Stimulated activated CD8-positive, alpha-beta memory T cell treated with anti-CD3 and anti-CD28 coated beads, Interleukin-15, amount 100 ng/mL, for 4 hours (primary cell): Measurements from ENCODE around the gene ARHGEF17.

Source experiments
- DNase-seq, 2 donors: peaks; one replicate each; pipeline ENCODE4 v3.0.0-alpha.2; 2020; ENCODE audit warnings: low read depth in 2 of 2

The ARHGEF17 gene

DNA sequence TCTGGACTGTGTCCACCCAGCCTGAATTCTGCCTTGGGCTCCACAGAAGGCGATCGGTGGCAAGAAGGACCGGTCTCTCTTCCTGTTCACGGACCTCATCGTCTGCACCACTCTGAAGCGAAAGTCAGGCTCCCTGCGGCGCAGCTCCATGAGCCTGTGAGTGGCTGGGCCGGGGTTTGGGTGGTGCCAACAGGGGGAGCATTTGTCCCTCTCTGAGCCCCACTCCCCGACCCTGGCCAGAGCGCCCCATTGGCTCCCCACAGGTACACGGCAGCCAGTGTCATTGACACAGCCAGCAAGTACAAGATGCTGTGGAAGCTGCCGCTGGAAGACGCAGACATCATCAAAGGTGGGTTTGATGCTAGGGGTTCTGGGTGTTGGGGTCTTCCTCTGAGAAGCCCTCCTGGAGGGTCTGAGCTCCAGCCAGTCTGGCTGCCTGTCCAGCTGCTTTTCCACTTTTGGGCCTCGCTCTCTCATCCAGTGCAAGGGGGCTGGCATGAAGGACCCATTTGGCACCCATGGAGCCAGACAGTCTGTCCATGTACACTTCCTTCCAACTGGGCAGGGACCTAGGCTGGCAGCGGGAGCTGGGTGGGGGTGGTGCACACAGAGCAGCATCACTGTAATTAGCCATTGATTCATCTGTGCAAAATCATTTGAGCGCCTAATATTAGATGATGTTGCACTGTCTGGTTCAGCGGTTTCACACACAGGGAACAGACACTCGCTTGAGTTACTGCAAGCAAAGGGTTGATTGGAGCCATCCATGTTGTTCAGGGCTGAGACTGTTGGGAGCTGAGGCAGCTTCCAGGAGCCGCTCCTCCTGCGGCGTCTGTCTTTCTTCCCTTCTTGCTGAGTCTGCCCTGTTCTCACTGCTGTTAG is 49.1 kb downstream of the ARHGEF17 start:
- no peak for DNase-seq

DNA sequence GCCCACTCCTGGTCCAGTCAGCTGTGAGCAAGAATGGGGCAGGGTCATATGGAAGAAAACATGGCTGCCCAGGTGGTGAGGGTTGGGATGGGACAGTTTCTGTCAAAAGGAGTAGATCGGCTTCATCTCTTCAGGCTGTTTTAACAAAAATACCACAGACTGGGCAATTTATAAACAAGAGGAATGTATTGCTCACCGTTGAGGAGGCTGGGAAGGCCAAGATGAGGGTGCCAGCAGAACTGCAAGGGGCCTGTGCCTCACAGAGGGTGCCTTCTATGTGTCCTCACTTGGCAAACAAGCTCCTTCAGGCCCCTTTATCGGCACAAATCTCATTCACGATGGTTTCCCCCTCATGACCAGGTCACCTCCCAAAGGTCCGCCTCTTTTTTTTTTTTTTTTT is 50.0 kb downstream of the ARHGEF17 start:
- no peak for DNase-seq

DNA sequence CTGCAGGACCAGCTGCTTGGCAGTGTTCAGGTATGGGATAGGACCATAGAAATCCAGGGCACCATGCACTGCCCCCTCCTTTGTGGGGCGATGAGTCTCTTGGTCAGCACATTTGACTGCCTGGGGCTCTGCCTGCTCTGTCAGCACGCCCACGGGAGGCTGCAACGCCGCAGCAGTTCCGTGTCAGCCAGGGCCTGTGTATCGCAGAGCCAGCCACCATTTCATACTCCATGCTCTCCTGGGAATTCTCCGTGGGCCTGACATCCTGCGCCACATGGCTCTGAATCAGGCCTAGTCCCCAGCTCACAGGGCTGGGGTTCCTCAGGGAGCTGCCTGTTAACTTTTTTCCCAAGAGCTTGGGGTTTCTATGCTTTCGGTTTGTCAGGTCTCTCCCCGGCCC is 51.3 kb downstream of the ARHGEF17 start:
- DNase-seq: no peak

DNA sequence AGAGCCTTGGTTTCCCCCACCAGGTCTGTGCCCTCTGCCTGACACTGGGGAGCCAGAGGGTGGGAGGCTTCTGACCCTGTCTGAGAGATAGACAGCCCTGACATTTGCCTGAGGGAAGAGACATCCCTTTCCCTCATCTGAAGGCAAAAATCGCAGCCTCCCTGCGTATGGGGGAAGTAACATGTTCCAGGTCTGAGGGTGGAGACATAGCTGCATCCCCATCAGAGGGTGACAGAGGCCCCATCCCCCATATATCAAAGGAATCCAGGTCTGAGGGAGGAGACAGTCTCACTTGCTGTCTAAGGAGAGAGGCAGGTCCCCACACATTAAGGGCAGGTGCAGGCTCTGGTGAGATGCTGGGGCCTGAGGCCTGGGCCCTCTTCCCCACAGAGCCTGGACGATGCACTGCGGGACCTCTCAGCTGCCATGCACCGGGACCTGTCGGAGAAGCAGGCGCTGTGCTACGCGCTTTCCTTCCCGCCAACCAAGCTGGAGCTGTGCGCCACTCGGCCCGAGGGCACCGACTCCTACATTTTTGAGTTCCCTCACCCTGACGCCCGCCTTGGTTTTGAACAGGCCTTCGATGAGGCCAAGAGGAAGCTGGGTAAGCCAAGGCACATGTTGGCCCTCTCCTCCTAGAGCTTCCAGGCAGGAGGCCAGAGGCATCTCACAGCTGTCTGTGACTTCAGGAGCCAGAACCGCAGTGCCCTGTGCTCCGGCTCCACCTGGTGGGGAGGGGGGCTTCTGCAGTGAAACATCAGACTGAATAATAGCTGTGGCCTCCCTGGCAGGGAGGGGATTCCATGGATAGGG is 52.1 kb downstream of the ARHGEF17 start:
- no peak for DNase-seq

DNA sequence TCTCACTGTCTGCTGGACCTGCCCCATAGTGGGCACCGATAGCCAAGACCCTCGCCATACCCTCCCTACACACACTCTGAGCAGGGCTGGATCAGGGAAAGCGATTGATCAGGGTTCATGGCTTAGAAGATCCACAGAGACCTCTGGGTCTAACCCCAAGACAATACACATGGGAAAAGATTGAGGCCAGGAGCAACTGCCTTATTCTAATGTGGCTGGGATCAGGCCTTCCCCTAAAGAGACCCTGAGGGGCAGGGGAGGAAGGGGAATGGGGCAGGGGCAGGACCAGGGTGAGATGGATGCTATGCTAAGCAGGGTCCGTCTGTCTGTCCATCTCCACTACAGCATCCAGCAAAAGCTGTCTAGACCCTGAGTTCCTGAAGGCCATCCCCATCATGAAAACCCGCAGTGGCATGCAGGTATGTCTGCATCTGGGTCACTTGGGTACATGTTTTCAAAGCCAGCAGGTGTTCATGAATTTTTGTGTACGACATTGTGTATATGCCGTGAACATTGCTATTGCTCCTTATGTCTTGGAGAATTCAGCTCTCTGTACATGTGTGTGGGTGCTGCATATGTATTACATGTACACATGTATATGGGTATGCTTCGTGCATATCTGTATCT is 52.8 kb downstream of the ARHGEF17 start:
- DNase-seq: no peak

DNA sequence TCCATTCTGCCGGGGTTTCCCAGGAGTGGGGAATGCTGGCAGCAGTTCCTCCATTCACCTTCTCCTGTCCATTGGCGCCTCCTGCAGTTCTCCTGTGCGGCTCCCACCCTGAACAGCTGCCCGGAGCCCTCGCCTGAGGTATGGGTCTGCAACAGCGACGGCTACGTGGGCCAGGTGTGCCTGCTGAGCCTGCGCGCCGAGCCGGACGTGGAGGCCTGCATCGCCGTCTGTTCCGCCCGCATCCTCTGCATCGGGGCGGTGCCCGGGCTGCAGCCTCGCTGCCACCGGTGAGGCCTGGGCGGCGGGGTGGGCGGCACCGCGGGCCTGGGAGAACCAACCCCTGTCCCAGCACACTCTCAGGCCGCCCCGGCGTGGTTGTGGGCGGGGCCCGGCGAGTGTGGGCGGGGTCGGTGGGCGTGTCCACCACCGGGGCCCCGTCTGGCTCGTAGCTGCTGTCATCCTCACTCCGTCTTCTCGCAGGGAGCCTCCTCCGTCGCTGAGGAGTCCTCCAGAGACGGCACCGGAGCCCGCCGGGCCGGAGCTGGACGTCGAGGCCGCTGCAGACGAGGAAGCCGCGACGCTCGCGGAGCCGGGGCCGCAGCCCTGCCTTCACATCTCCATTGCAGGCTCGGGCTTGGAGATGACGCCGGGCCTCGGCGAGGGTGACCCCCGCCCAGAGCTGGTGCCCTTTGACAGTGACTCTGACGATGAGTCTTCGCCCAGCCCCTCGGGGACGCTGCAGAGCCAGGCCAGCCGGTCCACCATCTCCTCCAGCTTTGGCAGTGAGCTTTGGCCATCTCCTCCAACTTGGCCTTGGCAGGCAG is 54.1 kb downstream of the ARHGEF17 start:
- no peak for DNase-seq

DNA sequence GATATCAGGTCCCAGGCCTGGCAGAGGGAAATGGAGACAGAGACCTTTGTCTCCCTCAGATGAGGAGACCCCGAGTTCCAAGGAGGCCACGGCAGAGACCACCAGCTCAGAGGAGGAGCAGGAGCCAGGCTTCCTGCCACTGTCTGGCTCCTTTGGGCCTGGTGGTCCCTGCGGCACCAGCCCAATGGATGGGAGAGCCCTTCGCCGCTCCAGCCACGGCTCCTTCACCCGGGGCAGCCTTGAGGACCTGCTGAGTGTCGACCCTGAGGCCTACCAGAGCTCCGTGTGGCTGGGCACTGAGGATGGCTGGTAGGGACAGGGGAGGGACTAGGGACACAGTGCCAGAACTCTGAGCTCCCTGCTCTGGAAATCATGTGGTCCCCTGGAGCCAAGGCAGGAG is 55.1 kb downstream of the ARHGEF17 start:
- no peak for DNase-seq

DNA sequence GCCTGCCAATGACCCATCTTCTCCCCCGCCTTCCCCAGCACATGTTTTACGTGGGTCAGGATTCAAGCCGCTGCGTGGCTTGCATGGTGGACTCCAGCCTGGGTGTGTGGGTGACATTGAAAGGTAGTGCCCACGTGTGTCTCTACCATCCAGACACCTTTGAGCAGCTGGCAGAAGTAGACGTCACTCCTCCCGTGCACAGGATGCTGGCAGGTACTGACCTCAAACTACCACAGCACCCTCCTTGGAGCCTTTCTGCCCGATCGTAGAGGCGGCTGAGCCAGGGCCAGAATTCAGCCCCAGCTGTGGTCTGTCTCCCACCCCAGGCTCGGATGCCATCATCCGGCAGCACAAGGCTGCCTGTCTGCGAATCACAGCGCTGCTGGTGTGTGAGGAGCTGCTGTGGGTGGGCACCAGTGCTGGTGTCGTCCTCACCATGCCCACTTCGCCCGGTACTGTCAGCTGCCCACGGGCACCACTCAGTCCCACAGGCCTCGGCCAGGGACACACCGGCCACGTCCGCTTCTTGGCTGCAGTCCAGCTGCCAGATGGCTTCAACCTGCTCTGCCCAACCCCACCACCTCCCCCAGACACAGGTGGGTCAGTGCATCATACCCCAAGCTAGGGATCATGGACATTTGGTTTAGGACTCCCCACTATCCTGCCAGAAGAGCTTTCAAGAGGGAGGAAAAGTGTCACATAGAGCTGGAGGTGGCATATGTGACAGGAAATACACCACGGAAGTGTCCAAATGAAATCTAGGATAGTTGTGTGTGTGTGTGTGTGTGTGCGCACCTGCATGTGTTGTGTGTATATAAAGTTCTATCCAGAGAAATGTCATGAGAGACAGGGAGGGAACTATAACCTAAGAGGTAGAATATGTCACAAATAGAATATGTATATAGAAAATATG is 57.5 kb downstream of the ARHGEF17 start:
- DNase-seq: no peak

DNA sequence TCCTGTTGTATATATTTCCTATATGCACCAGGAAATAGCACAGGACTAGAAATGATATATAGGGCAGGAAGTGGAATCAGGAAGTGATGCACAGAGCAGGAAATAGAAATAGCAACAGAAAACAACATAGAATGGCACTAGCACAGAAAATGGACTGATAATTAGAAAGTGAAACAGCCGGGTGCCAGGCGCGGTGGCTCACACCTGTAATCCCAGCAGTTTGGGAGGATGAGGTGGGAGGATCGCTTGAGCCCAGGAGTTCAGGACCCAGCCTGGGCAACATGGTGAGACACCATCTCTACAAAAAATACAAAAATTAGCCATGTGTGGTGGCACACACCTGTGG is 58.2 kb downstream of the ARHGEF17 start:
- no peak for DNase-seq

DNA sequence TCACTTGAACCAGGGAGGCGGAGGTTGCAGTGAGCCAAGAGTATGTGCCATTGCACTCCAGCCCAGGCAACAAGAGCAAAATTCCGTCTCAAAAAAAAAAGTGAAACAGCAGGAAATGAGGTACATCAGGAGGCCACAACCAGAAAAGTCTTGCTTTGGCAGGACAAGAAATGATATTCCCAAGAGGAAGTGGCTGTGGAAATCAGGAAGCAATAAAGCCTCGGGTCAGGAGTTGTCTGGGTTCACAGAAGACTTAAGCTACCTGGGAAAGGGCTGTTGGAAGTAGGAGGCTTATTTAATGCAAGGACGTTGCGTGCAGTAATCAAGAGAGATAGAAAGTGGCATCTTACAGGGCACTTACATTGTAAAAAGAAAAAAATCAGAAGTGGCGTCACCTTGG is 58.9 kb downstream of the ARHGEF17 start:
- DNase-seq: no peak

DNA sequence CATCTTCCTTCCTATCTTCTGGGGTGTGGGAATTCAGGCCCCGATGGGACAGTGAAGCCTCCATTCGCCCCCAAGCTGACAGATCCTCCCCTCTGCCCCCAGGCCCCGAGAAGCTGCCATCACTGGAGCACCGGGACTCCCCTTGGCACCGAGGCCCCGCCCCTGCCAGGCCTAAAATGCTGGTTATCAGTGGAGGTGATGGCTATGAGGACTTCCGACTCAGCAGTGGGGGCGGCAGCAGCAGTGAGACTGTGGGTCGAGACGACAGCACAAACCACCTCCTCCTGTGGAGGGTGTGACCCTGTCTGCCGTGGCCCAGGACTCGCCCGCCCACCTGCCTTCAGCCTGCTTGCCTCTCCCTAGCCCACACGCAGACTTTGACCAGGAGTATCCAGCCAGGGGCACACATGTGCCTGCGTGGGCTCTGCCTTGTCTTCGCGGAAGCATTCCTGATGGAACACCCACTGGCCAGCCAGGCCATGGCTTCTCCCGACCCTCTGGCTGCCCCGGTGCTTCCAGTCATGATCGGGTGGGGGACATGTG is 59.5 kb downstream of the ARHGEF17 start:
- no peak for DNase-seq

DNA sequence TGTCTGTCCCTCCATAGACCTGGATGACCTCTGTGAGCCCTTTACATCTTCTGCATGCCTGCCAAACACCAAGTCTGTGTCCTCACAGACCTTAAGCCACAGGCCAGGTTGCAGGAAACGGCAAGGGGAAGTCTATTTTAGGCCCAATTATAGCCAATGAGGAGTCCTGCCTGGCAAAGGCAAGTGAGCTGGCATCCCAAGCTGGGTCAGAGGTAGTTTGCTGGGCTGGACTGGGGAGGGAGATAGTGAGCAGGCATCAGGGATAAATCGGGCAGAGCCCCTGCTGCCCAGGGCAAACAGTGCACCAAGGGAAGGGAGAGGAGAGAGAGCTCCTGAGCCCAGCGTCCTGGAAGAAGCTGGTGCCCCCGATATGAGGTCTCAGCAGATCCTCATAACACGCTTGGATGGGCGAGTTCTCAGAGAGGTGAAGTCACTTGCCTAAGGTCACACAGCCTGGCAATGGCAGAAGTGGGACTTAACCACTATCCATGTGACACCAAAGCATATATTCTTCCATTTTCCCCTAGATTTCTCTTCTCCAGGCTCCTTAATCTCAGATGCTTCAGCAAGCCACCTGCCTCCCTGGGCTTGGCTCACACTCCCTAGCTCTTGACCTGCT is 64.4 kb downstream of the ARHGEF17 start:
- no peak for DNase-seq

DNA sequence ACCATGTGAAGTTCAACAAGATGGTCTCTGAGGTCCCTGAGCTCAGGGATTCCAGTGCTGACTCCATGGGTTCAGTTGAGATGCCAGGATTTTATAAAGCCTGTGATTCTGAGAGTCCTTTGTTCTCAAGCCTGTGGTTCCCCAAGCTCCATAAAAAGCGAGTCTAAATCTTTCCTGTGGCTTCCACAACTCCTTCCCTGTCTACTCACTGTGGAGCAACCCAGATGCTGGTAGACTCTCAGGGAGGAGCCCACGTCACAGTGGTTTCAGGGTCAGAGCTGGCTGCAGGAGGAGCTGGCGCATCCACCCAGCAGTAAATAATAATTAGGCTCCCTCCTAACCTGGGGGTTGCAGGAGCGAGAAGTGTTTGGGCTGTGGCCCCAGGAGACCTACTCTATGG is 66.1 kb downstream of the ARHGEF17 start:
- DNase-seq: no peak

DNA sequence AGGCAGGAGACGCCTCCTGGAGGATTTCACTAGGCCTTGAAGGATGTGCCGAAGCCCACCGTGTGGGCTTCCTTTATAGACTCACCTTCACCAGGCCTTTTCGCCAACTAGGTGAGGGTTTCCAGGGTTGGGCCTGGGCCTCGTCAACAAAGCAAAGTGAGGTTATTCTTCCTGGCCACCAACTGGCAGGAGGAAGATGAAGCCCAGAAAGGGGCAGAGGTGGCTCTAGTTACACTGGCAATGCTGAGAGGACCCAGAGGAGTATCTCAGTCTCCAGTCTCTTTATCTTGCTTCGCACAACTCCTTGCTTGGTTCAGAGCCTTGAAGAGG is 67.7 kb downstream of the ARHGEF17 start:
- no peak for DNase-seq

DNA sequence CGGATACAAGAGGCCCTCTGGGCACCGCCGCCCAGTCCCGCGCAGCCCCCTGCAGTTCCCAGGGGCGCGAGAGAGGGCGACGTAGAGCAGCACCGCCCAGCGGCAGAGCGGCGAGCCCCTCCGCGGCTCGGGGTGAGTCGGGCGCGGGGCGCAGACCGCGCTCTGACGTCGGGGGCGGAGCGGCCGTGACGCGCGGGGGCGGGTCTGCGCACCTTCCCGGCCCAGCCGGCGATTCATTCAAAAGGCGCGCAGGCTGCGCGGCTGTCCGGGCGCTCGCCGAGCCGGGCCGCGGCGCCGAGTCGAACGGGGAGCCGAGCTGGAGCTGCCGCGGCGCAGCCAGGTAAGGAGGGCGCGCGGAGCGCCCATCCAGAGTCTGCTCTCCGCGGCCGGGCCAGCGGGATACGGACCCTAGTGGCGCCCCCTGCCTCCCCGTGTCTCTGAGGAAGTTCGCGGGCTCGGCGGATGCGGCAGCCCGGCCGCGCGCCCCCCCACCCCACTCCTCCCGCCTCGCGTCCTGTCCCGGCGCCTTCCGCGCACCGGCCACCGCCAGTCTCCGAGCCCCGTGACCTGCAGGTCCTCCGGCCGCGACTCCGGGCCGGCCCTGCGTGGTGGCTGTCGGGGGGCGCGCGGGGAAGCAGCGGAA is 68.2 kb downstream of the ARHGEF17 start, which contains the start of gene RELT:
RELT (plus strand) TSS at position 240 of the 643 bp plus-strand sequence. CDS start 12,738 bp downstream, outside the sequence.
- DNase-seq: peak; percentile 75 to 89

DNA sequence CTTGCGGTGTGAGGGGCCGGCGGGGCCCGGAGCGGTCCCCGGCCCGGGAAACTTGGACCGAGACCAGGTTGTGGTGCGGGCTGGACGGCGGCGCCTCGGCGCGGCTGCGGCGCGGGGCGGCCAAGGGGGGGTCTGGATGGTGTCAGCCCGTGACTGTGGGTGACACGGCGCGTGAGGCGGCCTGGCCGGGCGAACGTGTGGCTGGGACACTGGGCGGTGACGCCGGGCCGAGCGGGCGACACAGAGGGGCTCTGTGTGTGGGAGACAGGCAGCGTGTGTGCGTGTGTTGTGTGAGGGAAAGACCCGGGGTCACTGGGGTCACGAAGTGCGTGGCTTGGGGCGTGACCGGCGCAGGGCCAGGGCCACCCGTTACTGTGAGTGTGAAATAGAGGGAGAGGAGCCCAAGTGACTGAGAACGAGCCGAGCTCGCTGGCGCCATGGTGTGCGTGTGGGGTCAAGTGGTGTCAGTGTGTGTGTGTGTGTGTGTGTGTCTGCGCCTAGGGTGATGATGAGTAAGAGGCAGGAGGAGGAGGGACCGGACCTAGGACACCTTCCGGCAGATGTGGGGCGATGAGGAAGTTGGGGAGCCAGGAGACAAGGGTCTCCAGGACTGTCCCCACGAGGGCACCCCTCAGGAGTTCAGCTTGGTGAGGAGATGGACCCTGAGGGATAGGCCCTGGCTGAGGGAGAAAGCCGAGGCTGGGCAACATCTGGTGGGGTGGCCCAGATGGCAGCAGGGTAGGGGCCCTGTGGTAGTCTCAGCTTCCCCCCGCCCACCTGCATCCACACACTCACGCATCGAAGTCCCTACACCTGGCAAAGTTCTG is 68.9 kb downstream of the ARHGEF17 start:
- peak; percentile 24 to 36 for DNase-seq

DNA sequence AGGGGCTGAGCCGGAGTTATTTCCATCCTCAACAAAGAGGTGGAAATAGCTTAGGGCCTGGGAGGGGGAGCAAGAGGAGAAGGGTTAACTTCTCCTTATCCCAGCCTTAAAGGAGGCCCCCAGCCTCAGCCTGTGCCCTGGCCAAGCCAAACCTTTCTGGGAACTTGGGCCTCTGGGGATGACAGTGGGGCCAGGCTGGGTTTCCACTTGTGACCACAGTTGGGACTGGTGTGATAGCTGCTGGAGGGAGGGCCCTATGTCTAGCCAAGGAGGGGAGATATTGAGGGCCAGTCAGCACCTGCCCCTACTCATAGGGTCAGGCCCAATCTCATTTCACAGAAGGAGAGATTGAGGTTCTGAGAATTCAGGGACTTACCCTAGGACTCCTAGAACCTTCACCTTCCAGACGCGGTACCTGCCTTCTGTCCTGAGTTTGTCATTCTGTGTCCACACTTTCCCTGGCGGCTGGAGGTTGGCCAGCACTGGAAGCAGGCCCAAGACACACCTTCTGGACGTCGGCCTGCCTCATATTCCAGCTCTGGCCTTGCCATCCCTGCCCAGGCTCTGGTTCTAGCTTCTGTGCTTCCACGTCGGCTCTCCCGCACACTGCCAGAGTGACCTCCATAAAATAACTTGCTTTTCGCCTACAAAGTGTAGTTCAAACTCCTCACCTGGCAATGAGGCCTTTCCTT is 71.3 kb downstream of the ARHGEF17 start:
- no peak for DNase-seq

DNA sequence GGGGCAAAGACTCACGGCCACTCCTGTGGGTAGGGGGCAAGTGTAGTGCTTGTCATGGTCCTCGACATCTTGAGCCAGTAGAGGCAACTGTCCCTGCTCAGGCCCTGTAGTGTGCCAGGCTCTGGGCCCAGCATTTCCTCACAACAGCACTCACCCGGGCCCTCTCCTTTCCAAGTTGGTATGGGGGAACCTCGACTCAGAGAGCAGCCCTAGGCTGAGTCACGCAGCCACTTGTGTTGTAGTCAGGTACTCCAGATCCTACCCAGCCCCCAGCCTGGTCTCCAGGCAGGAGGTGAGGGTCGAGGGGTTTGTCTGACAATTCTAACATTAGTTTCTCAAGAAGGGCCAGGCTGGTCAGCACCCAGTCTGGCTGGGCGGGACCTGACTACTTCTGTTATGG is 72.3 kb downstream of the ARHGEF17 start:
- no peak for DNase-seq
